Endothelial cell of umbilical vein (primary cell): ENCODE data around the gene PXYLP1.

Source experiments
- CTCF ChIP-seq, 2 donors: IDR thresholded peaks; 1 replicate in 1 of 2; 2 replicates in 1 of 2; pipeline ENCODE4 v1.5.1; 2011; ENCODE audit warnings: low read length in 2 of 2, mild to moderate bottlenecking in 2 of 2, moderate library complexity in 2 of 2, control low read depth in 1 of 2, inconsistent platforms in 1 of 2, low read depth in 1 of 2; ENCODE audit not compliant: insufficient read depth in 1 of 2; ENCODE audit errors: extremely low read depth in 1 of 2
- EZH2 ChIP-seq: IDR thresholded peaks from 2 replicates; pipeline ENCODE4 v1.6.1; 2012; ENCODE audit warnings: borderline replicate concordance, low read depth, mild to moderate bottlenecking, moderate library complexity, low read length, inconsistent platforms; ENCODE audit not compliant: severe bottlenecking
- GATA2 ChIP-seq: IDR thresholded peaks from 2 replicates; pipeline ENCODE4 v1.7.0; 2011; ENCODE audit warnings: low read depth, mild to moderate bottlenecking, moderate library complexity, mixed read lengths, low read length; ENCODE audit not compliant: insufficient read length, insufficient read depth
- POLR2A ChIP-seq: IDR thresholded peaks from 2 replicates; pipeline ENCODE4 v1.6.1; 2012; ENCODE audit warnings: low read depth, mild to moderate bottlenecking, control low read depth, low read length
- POLR2AphosphoS5 ChIP-seq: IDR thresholded peaks from 2 replicates; pipeline ENCODE4 v1.6.1; 2012; ENCODE audit warnings: low read depth, mild to moderate bottlenecking, control low read depth, low read length, moderate library complexity; ENCODE audit not compliant: insufficient read depth

GRCh38 chr3:141259821-141260629, 28.4 kb downstream of the PXYLP1 start:
- TF ChIP-seq CTCF (IDR thresholded peaks at IDR 0.05; ENCODE audit: extremely low read depth in 1 of 2, insufficient read depth in 1 of 2, low read depth in 1 of 2, low read length in 2 of 2) (no peak), POLR2A (no peak), POLR2AphosphoS5 (no peak), EZH2 (no peak), GATA2 (no peak)
